Cerebellar nuclear complex (tissue), 1 donor: ENCODE results near the gene GSAP.
"Not testable (repeated sequence)": the region's sequence is repeated elsewhere in the genome, so short reads cannot be mapped to it uniquely, and the experiment has no call there.

Source experiments
- DNase-seq, 2 experiments: peaks; one replicate each; lab custom pipeline; 2025; lab: John Stamatoyannopoulos, UW

GSAP gene

DNA sequence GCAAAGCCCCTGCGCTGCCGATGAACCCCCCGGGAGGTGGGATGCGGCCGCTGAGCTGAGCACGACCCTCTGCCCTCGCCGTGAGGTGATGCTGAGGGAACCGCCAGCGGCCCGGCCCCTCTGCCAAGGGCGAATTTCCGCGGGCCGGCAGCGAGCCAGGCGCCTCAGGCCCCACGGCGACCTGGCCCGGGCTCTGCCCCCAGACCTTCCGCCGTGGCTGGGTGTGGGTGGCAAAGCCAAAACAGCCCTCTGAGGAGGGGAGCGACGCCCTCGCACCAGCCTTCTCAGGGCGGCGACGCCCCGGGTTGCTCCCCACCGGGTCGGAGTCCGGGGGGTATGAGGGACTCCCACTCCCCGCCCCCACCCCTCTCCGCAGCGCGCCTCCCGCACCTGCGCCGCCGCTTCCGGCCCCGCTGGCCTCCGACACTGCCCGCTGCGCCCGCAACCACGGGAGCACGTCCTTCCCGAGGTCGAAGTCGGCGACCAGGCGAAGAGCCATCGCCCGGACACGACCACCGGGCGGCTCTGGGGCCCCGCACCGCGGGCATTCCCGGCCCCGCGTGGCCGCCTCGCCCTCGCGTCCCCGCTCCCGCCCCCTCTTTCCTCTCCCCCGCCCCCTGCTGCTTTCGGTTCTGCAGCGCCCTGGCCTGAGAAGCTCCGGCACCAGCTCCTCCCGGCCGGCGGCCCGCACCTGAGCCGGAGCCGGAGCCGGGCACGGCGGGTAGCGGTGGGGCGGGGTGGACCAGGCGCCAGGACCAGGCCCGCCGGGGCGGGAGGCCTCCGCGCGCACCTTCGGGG is at the start of gene GSAP:
TSS of gene GSAP (minus strand) at position 527 of the 798 bp plus-strand sequence. CDS start at position 499, 28 bp downstream.
- no peak for DNase-seq

- DNase-seq = no peak
Measured at GRCh38 chr7:77465256-77465655, 49.1 kb upstream of the GSAP start.

DNA sequence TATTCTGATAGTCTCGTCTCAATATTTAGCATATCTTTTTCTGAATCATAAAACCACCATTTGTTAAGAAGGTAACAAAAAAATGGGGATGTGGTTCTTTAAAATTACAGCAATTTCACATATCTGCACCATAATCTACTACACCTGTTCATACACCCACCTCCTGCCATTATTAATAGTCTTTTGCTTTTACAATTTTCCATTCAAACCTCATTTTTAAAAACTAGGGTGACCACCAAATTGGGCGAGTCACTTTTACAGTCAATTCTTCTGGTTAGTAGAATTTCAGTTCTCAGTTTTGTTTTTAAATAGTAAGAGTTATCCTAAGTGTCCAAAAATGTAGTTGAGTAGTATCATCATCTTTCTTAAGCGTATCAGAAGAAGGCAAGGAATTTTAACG is 48.4 kb upstream of the GSAP start:
- no peak for DNase-seq

DNA sequence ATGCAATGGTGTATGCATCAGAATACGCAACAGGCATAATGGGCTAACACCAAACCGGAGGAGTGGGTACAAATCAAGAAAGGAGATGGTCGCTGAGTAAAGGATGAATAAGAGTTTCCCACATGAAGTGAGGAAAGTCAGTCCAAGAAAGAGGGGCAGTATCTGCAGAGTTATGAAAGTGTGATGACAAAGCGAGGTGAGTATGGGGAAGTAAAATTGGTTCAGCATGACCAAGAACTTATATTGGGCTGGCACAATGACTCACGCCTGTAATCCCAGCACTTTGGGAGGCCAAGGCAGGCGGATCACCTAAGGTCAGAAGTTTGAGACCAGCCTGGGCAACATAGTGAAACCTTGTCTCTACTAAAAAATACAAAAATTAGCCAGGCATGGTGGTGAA is 47.5 kb upstream of the GSAP start:
- not testable (repeated sequence) for DNase-seq

GRCh38 chr7:77461842-77462241 is 45.7 kb upstream of the GSAP start:
- DNase-seq = no peak

DNA sequence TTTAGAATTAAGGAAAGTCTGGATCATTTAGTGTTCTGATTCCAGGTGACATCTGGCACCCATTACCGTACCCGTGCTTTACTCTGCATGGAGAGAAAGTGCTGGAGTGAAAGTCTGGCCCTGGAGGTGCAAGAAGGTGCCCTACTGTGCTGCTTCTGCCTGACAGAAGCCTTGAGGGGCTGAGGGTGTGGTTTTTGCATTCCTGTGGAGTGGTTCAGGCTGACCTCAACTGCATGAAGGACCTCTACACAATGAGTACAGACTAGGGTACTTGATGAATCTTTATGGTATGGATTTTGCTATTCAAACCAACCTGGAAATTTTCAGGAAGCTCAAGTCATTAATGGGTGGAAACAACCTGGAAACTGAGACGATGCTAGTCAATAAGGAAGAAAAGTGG is 45.1 kb upstream of the GSAP start:
- DNase-seq = no peak

- DNase-seq = no peak
Measured at GRCh38 chr7:77460057-77460486, 43.9 kb upstream of the GSAP start.

DNA sequence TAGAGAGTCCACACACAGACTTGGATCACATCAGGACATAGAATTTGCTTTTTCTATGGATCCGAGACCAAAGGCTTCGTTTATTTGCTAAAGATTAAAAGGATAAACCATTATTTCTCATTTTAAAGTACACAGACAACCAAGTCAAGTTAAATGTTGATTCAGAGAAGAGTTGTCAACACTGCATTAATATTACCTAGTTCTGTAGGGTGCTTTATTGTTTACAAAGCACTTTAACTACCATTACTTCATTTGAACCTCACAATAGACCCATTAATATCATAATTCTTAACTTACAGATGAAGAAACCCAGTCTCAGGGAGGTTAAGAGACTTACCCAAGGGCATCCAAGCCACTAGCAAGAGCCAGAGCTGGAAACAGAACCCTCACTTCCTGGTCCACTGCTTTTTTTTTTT is 43.2 kb upstream of the GSAP start:
- no peak for DNase-seq

DNA sequence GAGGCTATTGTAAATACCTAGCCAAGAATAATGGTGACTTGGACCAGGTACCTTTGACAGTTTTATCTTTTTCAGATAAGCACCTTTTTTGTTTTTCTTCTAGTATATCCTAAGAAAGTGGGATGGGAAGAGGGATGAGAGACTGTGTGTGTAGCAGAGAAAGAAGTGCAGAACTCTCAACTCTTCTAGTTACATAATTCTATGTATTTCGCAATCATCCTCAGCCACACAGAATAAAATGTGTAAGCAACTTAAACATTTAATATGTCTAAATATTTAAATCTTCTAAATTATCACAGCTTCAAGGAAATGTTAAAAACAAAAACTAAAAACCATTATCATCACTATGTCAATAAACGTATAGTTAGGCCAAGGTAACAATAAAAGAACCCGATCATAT is 42.6 kb upstream of the GSAP start:
- DNase-seq = no peak

GRCh38 chr7:77457779-77458178 is 41.6 kb upstream of the GSAP start:
- no peak for DNase-seq

- DNase-seq = no peak
Measured at GRCh38 chr7:77456696-77457095, 40.5 kb upstream of the GSAP start.

- no peak for DNase-seq
Measured at GRCh38 chr7:77455321-77455720, 39.2 kb upstream of the GSAP start.

- no peak for DNase-seq
Measured at GRCh38 chr7:77454802-77455201, 38.7 kb upstream of the GSAP start.

DNA sequence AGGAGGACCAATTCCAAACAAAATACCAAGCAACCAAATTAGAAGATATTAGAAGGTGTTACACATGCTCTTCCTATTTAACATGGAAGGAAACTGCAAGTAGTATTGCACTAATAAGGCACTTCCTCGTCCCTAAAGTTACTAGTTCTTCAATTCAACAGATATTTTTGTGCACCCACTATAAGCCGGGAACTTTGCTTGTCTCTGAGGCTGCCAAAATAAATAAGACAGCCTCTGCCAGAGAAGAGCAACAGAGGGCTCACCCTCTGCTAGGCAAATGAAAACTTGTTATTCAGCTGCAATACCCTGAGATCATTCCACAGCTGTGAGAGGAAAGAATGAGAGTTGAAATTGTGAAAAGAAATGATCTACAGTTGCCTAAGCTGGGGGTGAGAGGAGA is 37.4 kb upstream of the GSAP start:
- DNase-seq = no peak

GRCh38 chr7:77451950-77452349 is 35.8 kb upstream of the GSAP start:
- DNase-seq = not testable (repeated sequence)

DNA sequence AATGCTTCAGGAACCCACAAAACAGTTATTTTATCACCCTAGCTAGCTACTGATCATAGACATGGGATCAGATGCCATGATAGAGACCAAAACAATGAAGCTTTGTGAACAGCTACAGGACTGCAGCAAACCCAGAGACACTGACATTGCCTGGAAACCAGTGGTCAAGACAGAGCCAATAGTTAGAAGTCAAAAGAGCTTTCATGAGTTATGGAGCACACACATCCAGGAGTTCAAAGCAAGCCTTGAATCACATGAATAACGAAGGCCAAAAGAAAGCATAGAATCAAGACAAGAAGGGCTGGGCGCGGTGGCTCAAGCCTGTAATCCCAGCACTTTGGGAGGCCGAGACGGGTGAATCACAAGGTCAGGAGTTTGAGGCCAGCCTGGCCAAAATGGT is 34.5 kb upstream of the GSAP start:
- DNase-seq = no peak

DNA sequence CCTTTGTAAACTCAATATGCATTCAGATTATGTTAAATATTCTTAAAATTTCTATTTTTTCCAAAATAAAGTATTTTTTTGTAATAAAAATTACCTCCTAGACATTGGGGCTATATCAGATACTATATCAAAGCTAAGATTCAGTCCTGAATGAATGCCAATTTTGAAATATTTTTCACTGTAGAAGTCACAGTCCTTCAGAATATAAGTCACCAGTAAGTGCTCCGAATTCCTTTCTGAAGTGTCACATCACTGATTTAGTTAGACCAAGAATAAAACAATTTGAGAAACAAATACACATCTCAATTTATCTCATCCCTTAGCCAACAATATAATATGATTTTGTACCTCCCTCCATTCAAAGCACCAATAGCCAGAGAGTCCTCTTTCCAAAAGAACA is 33.9 kb upstream of the GSAP start:
- DNase-seq = no peak

- DNase-seq = no peak
Measured at GRCh38 chr7:77447616-77448015, 31.5 kb upstream of the GSAP start.

- DNase-seq = no peak
Measured at GRCh38 chr7:77444123-77444522, 28.0 kb upstream of the GSAP start.

DNA sequence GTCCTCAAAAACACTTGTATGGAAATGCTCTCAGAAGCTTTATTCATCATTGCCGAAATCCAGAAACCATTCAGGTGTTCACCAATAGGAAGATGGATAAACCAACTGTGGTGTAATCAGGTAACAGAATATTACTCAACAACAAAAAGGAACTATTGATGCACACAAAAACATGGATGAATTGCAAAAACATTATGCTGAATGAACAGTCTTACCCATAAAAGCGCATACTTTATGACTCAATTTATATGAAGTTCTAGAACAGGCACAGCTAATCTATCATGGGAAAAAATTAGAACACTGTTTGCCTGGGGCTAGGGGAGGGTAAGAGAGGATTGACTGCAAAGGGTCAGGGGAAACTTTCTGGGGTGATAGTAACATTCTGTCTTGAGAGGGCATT is 26.9 kb upstream of the GSAP start:
- DNase-seq = no peak

DNA sequence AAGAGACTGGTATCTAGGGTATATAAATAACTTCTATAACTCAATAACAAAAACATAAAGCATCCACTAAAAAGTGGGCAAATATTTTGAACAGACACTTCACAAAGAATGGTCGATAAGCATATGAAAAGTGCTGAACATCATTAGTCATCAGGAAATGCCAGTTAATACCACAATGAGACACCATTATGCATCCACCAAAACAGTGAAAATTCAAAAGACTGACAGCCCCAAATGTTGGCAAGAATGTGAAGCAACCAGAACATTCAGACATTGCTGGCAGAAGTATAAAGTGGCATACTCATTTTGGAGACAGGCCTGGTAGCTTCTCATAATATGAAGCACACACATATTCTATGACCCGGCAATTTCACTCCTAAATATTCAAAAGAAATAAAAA is 26.5 kb upstream of the GSAP start:
- DNase-seq = no peak

GRCh38 chr7:77441046-77441445 is 24.9 kb upstream of the GSAP start:
- no peak for DNase-seq

GRCh38 chr7:77439572-77439971 is 23.4 kb upstream of the GSAP start:
- no peak for DNase-seq

DNA sequence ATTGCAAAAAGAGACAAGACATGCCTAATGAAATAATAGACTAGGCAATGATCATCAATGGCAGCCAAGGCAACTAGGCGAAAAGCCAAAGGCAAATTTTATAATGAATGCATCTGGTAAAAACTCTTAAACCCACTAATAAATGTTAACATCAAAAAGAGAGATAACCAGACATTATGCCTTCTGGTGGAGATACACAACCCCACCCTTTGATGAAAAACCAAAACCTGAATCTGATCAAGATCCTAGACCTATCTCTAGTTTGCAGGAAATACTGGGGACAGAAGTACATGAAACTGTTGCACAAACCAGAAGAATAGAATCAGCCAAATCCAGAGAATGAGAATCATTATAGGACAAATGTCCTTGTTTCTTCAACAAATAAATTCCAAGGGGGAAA is 22.0 kb upstream of the GSAP start:
- DNase-seq = no peak
